ENCODE results near the gene SPATA2L. TPM values are rescaled to one million over a fixed set of nuclear protein-coding genes. Genes with fewer than 3 reads are reported as not detected.

The SPATA2L gene
- total and polyA plus RNA-seq, 2 of the 13 experiments (the other 11 are each of a cell fraction or from before 2014, with no cell fraction given) = 9.1 to 20.7 TPM

GRCh38 chr16:89708481-89708931 is 7.0 kb upstream of the SPATA2L start:
- no peaks in the 10 kb centered on the region for H3K9me3 ChIP-seq (ENCODE audit: low read length)
- no peak overlapping the region for H3K4me2 ChIP-seq (ENCODE audit: low read depth, low read length)
- TF ChIP-seq ZNF230 (CRISPR knock-in tag; IDR thresholded peaks at IDR 0.05) (no peak), ZNF30 (CRISPR knock-in tag; IDR thresholded peaks at IDR 0.05) (no peak), ZNF746 (CRISPR knock-in tag; IDR thresholded peaks at IDR 0.05) (no peak), AGO2 (optimal IDR thresholded peaks at IDR 0.05; ENCODE audit: low read depth, low read length) (peak; percentile 64)
- intact Hi-C loops (cut with micrococcal nuclease; ENCODE audit: unreplicated experiment) (loop anchor here (10.0 kb wide), 1 partner anchor 116 kb away; the partner anchor contains the start of gene SPIRE2), in situ Hi-C loops (cut with HindIII; ENCODE audit: extremely low pct_ligation_motif_present, low pct_unique_long_range_greater_than_20kb) (loop anchor here (5.0 kb wide), 1 partner anchor 69 kb away; no protein-coding TSS in a partner anchor)
- H2AFZ ChIP-seq (ENCODE audit: low read length) = no peak overlapping the region
- no TSS peak for BruUV-seq (replicated peaks)
- FAIRE-seq = no peak
- no peak overlapping the region for H3K27ac ChIP-seq (ENCODE audit: extremely low read length, insufficient read depth, low read length)
- H3K36me3 ChIP-seq (replicated peaks in 1 of 2; ENCODE audit: control insufficient read depth in 1 of 2, insufficient read depth in 2 of 2, low read length in 2 of 2) = no peaks in the 10 kb centered on the region; a peak in 1 of 5 replicates
- H3K27me3 ChIP-seq (ENCODE audit: control insufficient read depth in 1 of 2, insufficient read depth in 2 of 2, low read length in 2 of 2) = no peaks in the 10 kb centered on the region
- ATAC-seq = no peak
- H3K4me1 ChIP-seq (ENCODE audit: insufficient read depth, low read length) = no peaks in the 10 kb centered on the region
- H3K79me2 ChIP-seq (ENCODE audit: insufficient read depth, low read length) = no peaks in the 10 kb centered on the region
- no peaks in the 10 kb centered on the region for H4K20me1 ChIP-seq (ENCODE audit: insufficient read depth, low read length)
- POLR2A ChIA-PET = no interaction called here
- no peak overlapping the region for H3K4me3 ChIP-seq (replicated peaks in 1 of 3; ENCODE audit: insufficient read depth in 1 of 3, low read depth in 2 of 3, low read length in 3 of 3)
- WGBS (ENCODE audit: low lambda C conversion rate) = 98% methylated on average over 6 of the region's 19 CpGs
- CTCF ChIA-PET (ENCODE audit: low intra/inter-chr PET ratio, low total read pairs) = no interaction called here
- no peak for DNase-seq (ENCODE audit: low spot score)
- no peak overlapping the region for H3K9ac ChIP-seq (ENCODE audit: insufficient read depth, low read depth, low read length)

- POLR2A ChIA-PET = interaction anchor here (0.8 to 2.1 kb wide), 3 partner anchors 11 to 13 kb away, joined by 3 to 8 read pairs (median 4); partner anchors contain the start of gene VPS9D1
- DNase-seq (ENCODE audit: low spot score) = no peak
- Histone ChIP-seq H3K36me3 (replicated peaks in 1 of 2; ENCODE audit: control insufficient read depth in 1 of 2, insufficient read depth in 2 of 2, low read length in 2 of 2) (no peaks in the 10 kb centered on the region; a peak in 1 of 5 replicates), H3K9ac (ENCODE audit: insufficient read depth, low read depth, low read length) (no peak overlapping the region), H3K9me3 (ENCODE audit: low read length) (no peaks in the 10 kb centered on the region), H3K4me2 (ENCODE audit: low read depth, low read length) (no peak overlapping the region), H3K27me3 (ENCODE audit: control insufficient read depth in 1 of 2, insufficient read depth in 2 of 2, low read length in 2 of 2) (no peaks in the 10 kb centered on the region), H3K79me2 (ENCODE audit: insufficient read depth, low read length) (no peaks in the 10 kb centered on the region), H3K27ac (ENCODE audit: extremely low read length, insufficient read depth, low read length) (no peak overlapping the region), H2AFZ (ENCODE audit: low read length) (no peak overlapping the region), H3K4me1 (ENCODE audit: insufficient read depth, low read length) (peaks cover 4% of the 10 kb centered on the region), H3K4me3 (replicated peaks in 1 of 3; ENCODE audit: insufficient read depth in 1 of 3, low read depth in 2 of 3, low read length in 3 of 3) (no peak overlapping the region), H4K20me1 (ENCODE audit: insufficient read depth, low read length) (no peaks in the 10 kb centered on the region)
- peak; percentile 11 for ATAC-seq
- CTCF ChIA-PET (ENCODE audit: low intra/inter-chr PET ratio, low total read pairs) = no interaction called here
- in situ Hi-C loops (cut with HindIII; ENCODE audit: extremely low pct_ligation_motif_present, low pct_unique_long_range_greater_than_20kb) = loop anchor here (5.0 kb wide), 1 partner anchor 70 kb away; no protein-coding TSS in a partner anchor
- WGBS (ENCODE audit: low lambda C conversion rate) = 94% methylated on average over 2 of the region's 9 CpGs
- BruUV-seq (replicated peaks) = no TSS peak
- FAIRE-seq = no peak
- intact Hi-C loops (cut with micrococcal nuclease; ENCODE audit: unreplicated experiment) = loop anchor here (10.0 kb wide), 1 partner anchor 117 kb away; the partner anchor contains the start of gene SPIRE2
- TF ChIP-seq CBX5 (CRISPR knock-in tag; IDR thresholded peaks at IDR 0.05; ENCODE audit: borderline replicate concordance) (no peak), ZNF788 (CRISPR knock-in tag; IDR thresholded peaks at IDR 0.05; ENCODE audit: borderline replicate concordance) (no peak), SALL1 (CRISPR knock-in tag; IDR thresholded peaks at IDR 0.05) (no peak), ZFAT (CRISPR knock-in tag; conservative IDR thresholded peaks at IDR 0.05) (no peak), MED8 (CRISPR knock-in tag; IDR thresholded peaks at IDR 0.05; ENCODE audit: insufficient replicate concordance) (no peak), FIP1L1 (IDR thresholded peaks at IDR 0.05; ENCODE audit: borderline replicate concordance, insufficient read depth, low read depth, low read length) (no peak), CC2D1A (CRISPR knock-in tag; IDR thresholded peaks at IDR 0.05) (no peak), DDIT3 (CRISPR knock-in tag; IDR thresholded peaks at IDR 0.05) (no peak), TIGD3 (CRISPR knock-in tag; IDR thresholded peaks at IDR 0.05; ENCODE audit: borderline replicate concordance) (no peak), JUN (CRISPR knock-in tag; IDR thresholded peaks at IDR 0.05) (no peak), ARID3A (IDR thresholded peaks at IDR 0.05; ENCODE audit: low read depth, low read length) (no peak), GATA4 (IDR thresholded peaks at IDR 0.05; ENCODE audit: borderline replicate concordance, low read depth) (no peak)
Observed at GRCh38 chr16:89707695-89708094, 6.2 kb upstream of the SPATA2L start.
